Measurements from ENCODE around the gene MEOX2. TPM values are rescaled to one million over a fixed set of nuclear protein-coding genes. Genes with fewer than 3 reads are reported as not detected.

The MEOX2 gene
- polyA plus RNA-seq, 1 donor from 2014 or later, result not detected

GRCh38 chr7:15601175-15601574 is 85.3 kb downstream of the MEOX2 start:
- Histone ChIP-seq H3K9me3 (ENCODE audit: low read length) (no peaks in the 10 kb centered on the region), H3K9ac (ENCODE audit: low read length) (no peak overlapping the region), H3K4me3 (ENCODE audit: low read length) (no peak overlapping the region), H3K79me2 (replicated peaks; ENCODE audit: insufficient read depth, low read length) (no peaks in the 10 kb centered on the region), H3K27ac (ENCODE audit: low read length) (no peak overlapping the region), H3K36me3 (ENCODE audit: insufficient read depth, low read length) (no peaks in the 10 kb centered on the region), H3K4me2 (ENCODE audit: low read length) (no peak overlapping the region), H2AFZ (ENCODE audit: low read depth, low read length) (no peak overlapping the region), H4K20me1 (ENCODE audit: insufficient read depth) (no peaks in the 10 kb centered on the region), H3F3A (ENCODE audit: insufficient read depth, low read length, poor library complexity, severe bottlenecking) (no peaks in the 10 kb centered on the region), H3K27me3 (ENCODE audit: insufficient read depth, low read depth, low read length) (no peaks in the 10 kb centered on the region), H3K9me2 (ENCODE audit: insufficient read depth, low read length) (no peaks in the 10 kb centered on the region)
- TF ChIP-seq POLR2AphosphoS5 (IDR thresholded peaks at IDR 0.05) (no peak), EP300 (conservative IDR thresholded peaks at IDR 0.05; ENCODE audit: poor library complexity, severe bottlenecking) (no peak), TAF1 (IDR thresholded peaks at IDR 0.05; ENCODE audit: low read depth) (no peak), EZH2 (IDR thresholded peaks at IDR 0.05; ENCODE audit: borderline replicate concordance, insufficient read depth, low read length, poor library complexity, severe bottlenecking) (no peak), REST (IDR thresholded peaks at IDR 0.05; ENCODE audit: borderline replicate concordance) (no peak)

- H3K4me2 ChIP-seq (ENCODE audit: low read length), result no peak overlapping the region
- no peak overlapping the region for H3K9ac ChIP-seq (ENCODE audit: low read length)
- no peak overlapping the region for H3K27ac ChIP-seq (ENCODE audit: low read length)
- TF ChIP-seq MXI1 (conservative IDR thresholded peaks at IDR 0.05; ENCODE audit: poor library complexity, severe bottlenecking), result no peak
- no peak for TF ChIP-seq REST (IDR thresholded peaks at IDR 0.05; ENCODE audit: borderline replicate concordance)
- no peak for TF ChIP-seq POLR2AphosphoS5 (IDR thresholded peaks at IDR 0.05)
- no peak for TF ChIP-seq CTCF (IDR thresholded peaks at IDR 0.05; ENCODE audit: poor library complexity, severe bottlenecking)
- no peak for TF ChIP-seq TAF1 (IDR thresholded peaks at IDR 0.05; ENCODE audit: low read depth)
- TF ChIP-seq SMC3 (conservative IDR thresholded peaks at IDR 0.05; ENCODE audit: poor library complexity), result no peak
- TF ChIP-seq EZH2 (IDR thresholded peaks at IDR 0.05; ENCODE audit: borderline replicate concordance, insufficient read depth, low read length, poor library complexity, severe bottlenecking), result no peak
- TF ChIP-seq EP300 (conservative IDR thresholded peaks at IDR 0.05; ENCODE audit: poor library complexity, severe bottlenecking), result no peak
- TF ChIP-seq RAD21 (conservative IDR thresholded peaks at IDR 0.05), result no peak
- no peak overlapping the region for H2AFZ ChIP-seq (ENCODE audit: low read depth, low read length)
- no peaks in the 10 kb centered on the region for H3K79me2 ChIP-seq (replicated peaks; ENCODE audit: insufficient read depth, low read length)
- H4K20me1 ChIP-seq (ENCODE audit: insufficient read depth), result no peaks in the 10 kb centered on the region
- H3K27me3 ChIP-seq (ENCODE audit: insufficient read depth, low read depth, low read length), result no peaks in the 10 kb centered on the region
- no peaks in the 10 kb centered on the region for H3K36me3 ChIP-seq (ENCODE audit: insufficient read depth, low read length)
- no peaks in the 10 kb centered on the region for H3F3A ChIP-seq (ENCODE audit: insufficient read depth, low read length, poor library complexity, severe bottlenecking)
- H3K9me2 ChIP-seq (ENCODE audit: insufficient read depth, low read length), result no peaks in the 10 kb centered on the region
- H3K9me3 ChIP-seq (ENCODE audit: low read length), result no peaks in the 10 kb centered on the region
- no peak overlapping the region for H3K4me3 ChIP-seq (ENCODE audit: low read length)
Measured at GRCh38 chr7:15600298-15600697, 86.2 kb downstream of the MEOX2 start.

Measured in neural cell (in vitro differentiated cells).